Neural cell (in vitro differentiated cells): ENCODE results near the gene DYNC2H1. TPM values are rescaled to one million over a fixed set of nuclear protein-coding genes. Genes with fewer than 3 reads are reported as not detected.

ENCODE experiments used
- H2AFZ ChIP-seq: fragments of 200-600, 300-800 bp; sonication (generic), shearing (Covaris generic); 2 replicates; pipeline ENCODE4 v1.6.0; 2014; ENCODE audit warnings: low read depth, mild to moderate bottlenecking, antibody characterized with exemption, low read length, moderate library complexity
- H3F3A ChIP-seq: fragments of 200-600 bp; shearing (Covaris generic); 2 replicates; pipeline ENCODE4 v1.6.1; 2016; ENCODE audit warnings: mild to moderate bottlenecking, moderate library complexity, mixed read lengths, antibody characterized with exemption, low read length; ENCODE audit not compliant: insufficient read depth, poor library complexity, severe bottlenecking
- H3K27ac ChIP-seq: fragments of 200-600, 300-800 bp; sonication (generic), shearing (Covaris generic); 2 replicates; pipeline ENCODE4 v1.5.1; 2014; ENCODE audit warnings: mild to moderate bottlenecking, low read length, moderate library complexity
- H3K27me3 ChIP-seq: fragments of 300-800, 200-600 bp; sonication (generic), shearing (Covaris generic); 2 replicates; pipeline ENCODE4 v1.6.0; 2014; ENCODE audit warnings: mild to moderate bottlenecking, low read depth, low read length, moderate library complexity; ENCODE audit not compliant: insufficient read depth
- H3K36me3 ChIP-seq: fragments of 300-800, 200-600 bp; sonication (generic), shearing (Covaris generic); 2 replicates; pipeline ENCODE4 v1.5.1; 2014; ENCODE audit warnings: mild to moderate bottlenecking, antibody characterized with exemption, low read length, moderate library complexity; ENCODE audit not compliant: insufficient read depth
- H3K4me2 ChIP-seq: fragments of 300-800, 200-600 bp; sonication (generic), shearing (Covaris generic); 2 replicates; pipeline ENCODE4 v1.6.0; 2014; ENCODE audit warnings: mild to moderate bottlenecking, low read length
- H3K4me3 ChIP-seq: fragments of 300-800, 200-600 bp; sonication (generic), shearing (Covaris generic); 2 replicates; pipeline ENCODE4 v1.5.1; 2014; ENCODE audit warnings: mild to moderate bottlenecking, low read length, moderate library complexity
- H3K79me2 ChIP-seq: fragments of 200-600 bp; shearing (Covaris generic); replicated peaks from 2 replicates; pipeline ENCODE4 v1.6.0; 2014; ENCODE audit warnings: mild to moderate bottlenecking, low read length, moderate library complexity; ENCODE audit not compliant: insufficient read depth
- H3K9ac ChIP-seq: fragments of 300-800, 200-600 bp; sonication (generic), shearing (Covaris generic); 2 replicates; pipeline ENCODE4 v1.6.1; 2016; ENCODE audit warnings: mild to moderate bottlenecking, low read length, mixed read lengths
- H3K9me2 ChIP-seq: fragments of 200-600 bp; shearing (Covaris generic); 2 replicates; pipeline ENCODE4 v1.6.1; 2016; ENCODE audit warnings: mild to moderate bottlenecking, low read length, mixed read lengths; ENCODE audit not compliant: insufficient read depth
- H3K9me3 ChIP-seq: fragments of 200-600, 300-800 bp; sonication (generic), shearing (Covaris generic); 2 replicates; pipeline ENCODE4 v1.6.1; 2016; ENCODE audit warnings: mild to moderate bottlenecking, mixed run types, low read length, moderate library complexity, mixed read lengths
- H4K20me1 ChIP-seq: fragments of 200-600 bp; shearing (Covaris generic); 2 replicates; pipeline ENCODE4 v1.6.1; 2016; ENCODE audit warnings: mild to moderate bottlenecking, mixed run types; ENCODE audit not compliant: insufficient read depth
- CTCF ChIP-seq: fragments of 450-650 bp; IDR thresholded peaks from 2 replicates; pipeline ENCODE4 v1.5.1; 2014; ENCODE audit warnings: antibody characterized with exemption, mild to moderate bottlenecking, moderate library complexity; ENCODE audit not compliant: poor library complexity, severe bottlenecking
- EP300 ChIP-seq: fragments of 450-650 bp; conservative IDR thresholded peaks from 2 replicates; pipeline ENCODE4 v1.6.1; 2014; ENCODE audit warnings: antibody characterized with exemption, mild to moderate bottlenecking, moderate library complexity; ENCODE audit not compliant: poor library complexity, severe bottlenecking
- EZH2 ChIP-seq: fragments of 200-600, 300-800 bp; shearing (Covaris generic), sonication (generic); IDR thresholded peaks from 2 replicates; pipeline ENCODE4 v1.6.1; 2014; ENCODE audit warnings: antibody characterized with exemption, low read length, borderline replicate concordance, mild to moderate bottlenecking; ENCODE audit not compliant: insufficient read depth, poor library complexity, severe bottlenecking
- MXI1 ChIP-seq: fragments of 450-650 bp; conservative IDR thresholded peaks from 2 replicates; pipeline ENCODE4 v1.6.1; 2014; ENCODE audit warnings: antibody characterized with exemption, mild to moderate bottlenecking; ENCODE audit not compliant: poor library complexity, severe bottlenecking
- POLR2AphosphoS5 ChIP-seq: IDR thresholded peaks from 2 replicates; pipeline ENCODE4 v1.6.1; 2012
- RAD21 ChIP-seq: fragments of 450-650 bp; conservative IDR thresholded peaks from 2 replicates; pipeline ENCODE4 v1.6.1; 2014; ENCODE audit warnings: antibody characterized with exemption, mild to moderate bottlenecking, moderate library complexity
- REST ChIP-seq: IDR thresholded peaks from 2 replicates; pipeline ENCODE4 v1.6.1; 2012; ENCODE audit warnings: borderline replicate concordance
- SMC3 ChIP-seq: fragments of 450-650 bp; conservative IDR thresholded peaks from 2 replicates; pipeline ENCODE4 v1.6.1; 2014; ENCODE audit warnings: antibody characterized with exemption, mild to moderate bottlenecking, moderate library complexity; ENCODE audit not compliant: poor library complexity
- TAF1 ChIP-seq: IDR thresholded peaks from 2 replicates; pipeline ENCODE4 v1.6.1; 2012; ENCODE audit warnings: low read depth
- polyA plus RNA-seq: library from polyadenylated mRNA; depleted of rRNA; stranded (reverse); fragments of >200 nt; gene quantifications from 2 replicates; pipeline ENCODE4 v1.2.3, GENCODE V29; 2014

DYNC2H1 gene
- polyA plus RNA-seq, 1 donor from 2014 or later: 14.1 TPM

GRCh38 chr11:103175461-103176129 is 66.4 kb downstream of the DYNC2H1 start:
- Histone ChIP-seq H3F3A (no peaks in the 10 kb centered on the region), H3K9me2 (no peaks in the 10 kb centered on the region), H2AFZ (no peak overlapping the region), H3K27me3 (no peaks in the 10 kb centered on the region), H3K36me3 (no peaks in the 10 kb centered on the region), H4K20me1 (no peaks in the 10 kb centered on the region), H3K27ac (no peak overlapping the region), H3K4me3 (no peak overlapping the region), H3K9me3 (no peaks in the 10 kb centered on the region), H3K4me2 (no peak overlapping the region), H3K9ac (no peak overlapping the region), H3K79me2 (no peaks in the 10 kb centered on the region)
- TF ChIP-seq TAF1 (no peak), SMC3 (no peak), MXI1 (no peak), POLR2AphosphoS5 (no peak), CTCF (no peak), EP300 (no peak), REST (no peak), EZH2 (no peak), RAD21 (no peak)

GRCh38 chr11:103183981-103184611 is 74.9 kb downstream of the DYNC2H1 start:
- Histone ChIP-seq H3K4me2 (no peak overlapping the region), H2AFZ (no peak overlapping the region), H3K36me3 (no peaks in the 10 kb centered on the region), H3K4me3 (no peak overlapping the region), H3F3A (no peaks in the 10 kb centered on the region), H4K20me1 (no peaks in the 10 kb centered on the region), H3K9me3 (no peaks in the 10 kb centered on the region), H3K79me2 (no peaks in the 10 kb centered on the region), H3K9ac (no peak overlapping the region), H3K27ac (no peak overlapping the region), H3K27me3 (no peaks in the 10 kb centered on the region), H3K9me2 (no peaks in the 10 kb centered on the region)
- no peak for TF ChIP-seq EZH2
- TF ChIP-seq MXI1: no peak
- TF ChIP-seq RAD21: no peak
- no peak for TF ChIP-seq REST
- TF ChIP-seq EP300: no peak
- no peak for TF ChIP-seq TAF1
- TF ChIP-seq CTCF: no peak
- TF ChIP-seq SMC3: no peak
- TF ChIP-seq POLR2AphosphoS5: no peak
